Embryonic facial prominence (tissue), 1 donor: ENCODE measurements around the gene ZNF296.

ENCODE experiments used
- DNase-seq: peaks from one replicate; pipeline ENCODE4 v3.0.0-alpha.2; 2016; ENCODE audit errors: extremely low spot score

ZNF296 gene

GRCh38 chr19:45103508-45104319 lies 27.4 kb upstream of the ZNF296 start:
- DNase-seq = no peak

DNA sequence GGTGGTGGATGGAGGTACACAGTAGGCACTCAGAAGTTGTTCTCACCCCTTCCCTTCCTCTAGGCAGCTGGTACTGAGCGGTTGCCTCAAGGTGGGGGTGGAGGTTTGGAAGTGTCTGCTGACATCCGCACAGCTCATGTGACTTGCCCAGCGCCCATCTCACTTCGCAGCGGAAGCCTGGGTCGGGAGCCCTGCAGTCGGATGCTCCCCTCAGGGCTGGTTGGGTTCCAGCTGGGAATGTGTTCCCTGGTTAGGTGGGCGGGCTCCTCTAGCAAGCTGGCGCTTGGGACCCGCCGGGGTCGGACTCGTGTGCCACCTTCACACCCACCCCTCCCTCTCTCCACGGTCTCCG lies 26.9 kb upstream of the ZNF296 start:
- no peak for DNase-seq

DNA sequence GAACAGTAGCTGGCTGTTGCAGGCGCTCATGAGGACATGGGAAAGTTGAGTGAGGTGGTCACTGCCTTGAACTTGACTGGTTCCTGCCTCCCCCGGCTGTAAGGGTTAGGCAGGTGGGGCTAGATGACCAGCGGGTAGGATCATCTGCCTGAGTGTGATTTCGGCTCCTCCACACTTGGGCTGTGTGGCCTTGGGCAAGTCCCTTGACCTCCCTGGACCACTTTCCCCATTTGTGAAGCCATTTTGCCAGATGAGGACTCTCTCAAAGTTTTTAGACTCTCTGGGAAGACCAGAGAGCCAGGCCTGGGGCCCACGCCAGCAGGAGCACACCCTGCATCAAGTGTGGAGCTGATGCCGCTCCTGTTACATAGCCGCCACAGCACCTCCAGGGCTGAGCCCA lies 26.2 kb upstream of the ZNF296 start:
- DNase-seq = no peak

DNA sequence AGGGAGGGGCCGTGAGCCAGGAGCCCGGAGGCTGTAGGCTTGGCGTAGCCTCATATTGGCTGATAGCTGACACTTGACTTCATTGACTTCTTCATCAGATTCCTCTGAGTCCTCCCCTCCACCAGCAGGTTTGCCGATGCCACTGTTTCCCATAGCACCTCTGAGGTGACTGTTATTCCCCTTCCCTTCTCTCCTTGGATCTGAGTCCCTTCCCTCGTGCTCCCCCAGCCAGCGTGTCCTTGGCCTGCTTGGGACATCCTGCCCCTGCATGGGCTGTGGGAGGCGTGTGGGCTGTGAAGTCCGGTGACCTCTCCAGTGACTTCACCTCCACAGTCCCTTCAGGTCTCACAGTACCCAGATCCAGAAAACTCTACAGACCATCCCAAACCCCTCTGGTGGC lies 25.5 kb upstream of the ZNF296 start:
- DNase-seq = no peak

GRCh38 chr19:45100846-45101252 lies 24.6 kb upstream of the ZNF296 start:
- DNase-seq = no peak

DNA sequence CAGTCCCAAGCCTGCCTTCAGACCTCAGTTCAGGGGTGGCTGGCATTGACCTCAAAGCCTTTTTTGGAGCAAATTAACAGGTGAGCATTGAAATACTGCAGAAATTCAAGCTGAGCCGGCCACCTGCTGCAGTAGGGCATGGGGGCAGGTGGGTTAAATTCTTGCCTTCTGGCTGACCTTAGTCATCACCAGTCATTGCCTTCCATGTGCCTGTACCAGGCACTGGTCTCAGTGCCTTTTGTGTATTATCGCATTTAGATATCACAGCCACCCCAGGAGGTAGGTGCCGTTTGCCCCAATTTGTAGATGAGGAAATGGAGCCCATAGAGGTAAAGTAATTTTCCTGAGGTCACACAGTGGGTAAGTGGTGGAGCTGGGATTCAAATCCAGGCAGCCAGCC lies 23.9 kb upstream of the ZNF296 start:
- no peak for DNase-seq

DNA sequence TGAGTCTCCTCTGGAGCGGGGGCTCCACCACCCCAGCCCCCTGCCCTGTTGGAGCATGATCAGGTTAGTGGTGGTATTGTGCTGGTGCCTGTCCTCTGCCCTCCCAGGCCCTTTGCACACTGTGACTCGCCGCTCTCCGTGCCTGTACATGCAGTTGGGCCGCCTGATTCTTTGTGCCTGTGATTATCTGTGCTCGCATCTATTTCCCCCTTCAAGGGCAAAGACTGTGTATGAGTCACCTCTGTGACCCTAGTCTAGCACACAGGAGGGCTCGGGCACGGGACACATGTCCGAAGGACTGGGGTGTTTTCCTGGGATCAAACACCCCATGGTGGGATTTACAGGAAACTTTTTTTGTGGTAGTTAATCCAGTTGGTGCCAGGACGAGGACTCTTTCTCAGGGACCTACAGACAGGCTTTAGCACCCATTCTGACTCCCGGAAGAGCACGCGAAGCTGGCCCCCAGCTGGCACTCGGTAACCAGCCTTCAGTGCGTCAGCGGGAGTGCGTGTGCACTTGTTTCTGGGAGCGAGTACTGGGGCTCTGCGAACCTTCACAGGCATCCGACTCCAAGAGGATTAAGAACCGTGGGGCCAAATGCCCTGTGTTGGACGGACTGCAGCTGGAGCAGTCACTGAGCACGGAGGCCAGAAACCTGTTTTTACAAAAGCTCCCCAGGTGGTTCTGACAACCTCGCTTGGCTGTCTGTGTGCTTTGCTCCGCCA lies 23.4 kb upstream of the ZNF296 start:
- DNase-seq = no peak

DNA sequence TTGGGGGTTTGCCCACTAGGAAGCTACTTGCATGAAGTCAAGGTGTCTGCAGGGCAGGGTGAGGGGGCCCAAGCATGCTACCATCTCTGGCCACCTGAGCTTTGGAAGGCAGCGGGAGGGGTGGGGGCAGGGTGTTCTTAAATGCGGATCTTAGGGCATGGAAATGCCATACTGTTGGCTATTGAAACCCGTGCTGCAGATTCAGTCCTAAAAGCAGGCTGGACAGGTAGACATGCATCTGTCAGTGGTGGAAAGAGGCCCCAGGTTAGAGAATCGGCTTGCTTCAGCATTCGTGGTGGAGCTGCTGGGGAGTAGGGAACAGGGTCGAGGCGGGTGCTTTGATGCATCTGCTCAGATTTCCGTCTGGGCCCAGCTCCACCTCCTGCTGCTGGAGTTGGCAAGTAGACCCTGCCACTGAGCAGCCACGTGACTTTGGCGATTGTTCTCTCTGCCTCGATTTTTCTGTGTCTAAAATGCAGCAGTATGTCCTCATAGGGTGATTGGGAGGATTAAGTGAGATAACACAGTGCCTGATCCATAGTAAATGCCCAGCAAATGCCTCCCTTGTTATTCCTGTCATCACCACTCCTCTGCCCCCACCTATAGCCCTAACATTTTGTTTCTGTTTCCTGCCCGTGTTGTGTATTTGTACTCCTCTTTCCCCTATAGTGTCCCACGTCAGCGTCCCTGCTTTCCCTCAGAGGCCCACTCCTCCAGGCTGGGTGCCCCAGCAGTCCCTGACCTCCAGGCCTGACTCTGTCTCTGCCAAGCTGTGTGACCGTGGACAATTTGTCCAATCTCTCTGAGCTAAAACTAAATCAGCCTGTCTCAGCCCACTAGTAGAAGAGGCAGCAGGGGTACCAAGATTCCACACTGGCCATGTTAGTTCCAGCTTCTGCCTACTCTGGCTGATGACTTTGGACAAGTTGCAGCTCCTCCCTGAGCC lies 22.5 kb upstream of the ZNF296 start:
- no peak for DNase-seq

DNA sequence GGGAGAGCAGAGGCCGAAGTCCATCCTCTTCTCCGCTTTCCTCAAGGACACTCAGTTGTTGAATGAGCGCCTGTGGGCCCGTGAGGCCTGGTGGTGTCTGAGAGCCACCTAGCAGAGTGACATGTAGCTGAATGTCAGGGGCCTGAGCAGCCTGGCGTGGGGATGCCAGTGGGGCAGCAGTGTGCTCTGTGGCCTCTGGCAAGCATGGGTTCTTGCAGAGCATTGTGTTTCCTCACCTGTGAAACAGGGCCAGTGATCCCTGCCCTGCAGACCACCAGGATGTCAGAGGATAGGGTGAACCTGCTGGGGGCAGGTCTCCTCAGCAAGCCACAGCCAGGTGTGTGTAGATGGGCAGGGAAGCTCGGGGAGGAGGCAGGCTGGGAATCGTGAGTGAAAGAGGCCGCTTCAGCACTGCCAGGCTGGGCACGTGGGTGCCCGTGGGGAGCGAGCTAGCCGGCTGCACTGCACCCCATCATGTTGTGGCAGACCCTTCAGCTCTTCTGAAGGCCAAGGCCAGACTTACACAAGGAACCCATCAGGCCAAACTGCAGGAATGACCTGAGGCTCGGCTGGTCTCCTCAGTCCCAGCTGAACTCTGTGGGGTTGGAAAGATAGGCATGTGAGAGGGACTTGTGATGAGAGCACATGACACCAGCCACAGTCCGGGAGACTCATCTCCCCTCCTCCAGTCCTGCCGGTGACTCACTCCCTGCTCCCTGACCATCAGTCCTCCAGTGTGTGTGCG lies 21.7 kb upstream of the ZNF296 start:
- DNase-seq = no peak

DNA sequence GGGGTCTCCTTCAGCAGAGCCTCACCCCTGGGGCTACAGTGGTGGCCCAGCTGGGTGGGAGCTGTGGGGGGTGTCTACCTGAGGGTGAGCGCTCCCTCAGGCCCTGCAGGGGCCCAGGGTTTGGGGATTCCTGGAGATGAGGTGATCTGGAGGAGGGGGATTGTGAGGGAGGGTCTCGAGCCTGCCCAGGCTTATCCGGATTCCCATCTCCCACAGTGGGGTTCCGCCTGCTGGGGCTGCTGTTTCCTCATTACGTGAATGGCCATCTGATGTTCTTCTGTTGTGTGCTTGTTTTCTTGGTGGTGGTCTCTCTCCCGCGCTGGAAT lies 21.1 kb upstream of the ZNF296 start:
- DNase-seq = no peak

GRCh38 chr19:45096700-45097099 lies 20.4 kb upstream of the ZNF296 start:
- DNase-seq = no peak

DNA sequence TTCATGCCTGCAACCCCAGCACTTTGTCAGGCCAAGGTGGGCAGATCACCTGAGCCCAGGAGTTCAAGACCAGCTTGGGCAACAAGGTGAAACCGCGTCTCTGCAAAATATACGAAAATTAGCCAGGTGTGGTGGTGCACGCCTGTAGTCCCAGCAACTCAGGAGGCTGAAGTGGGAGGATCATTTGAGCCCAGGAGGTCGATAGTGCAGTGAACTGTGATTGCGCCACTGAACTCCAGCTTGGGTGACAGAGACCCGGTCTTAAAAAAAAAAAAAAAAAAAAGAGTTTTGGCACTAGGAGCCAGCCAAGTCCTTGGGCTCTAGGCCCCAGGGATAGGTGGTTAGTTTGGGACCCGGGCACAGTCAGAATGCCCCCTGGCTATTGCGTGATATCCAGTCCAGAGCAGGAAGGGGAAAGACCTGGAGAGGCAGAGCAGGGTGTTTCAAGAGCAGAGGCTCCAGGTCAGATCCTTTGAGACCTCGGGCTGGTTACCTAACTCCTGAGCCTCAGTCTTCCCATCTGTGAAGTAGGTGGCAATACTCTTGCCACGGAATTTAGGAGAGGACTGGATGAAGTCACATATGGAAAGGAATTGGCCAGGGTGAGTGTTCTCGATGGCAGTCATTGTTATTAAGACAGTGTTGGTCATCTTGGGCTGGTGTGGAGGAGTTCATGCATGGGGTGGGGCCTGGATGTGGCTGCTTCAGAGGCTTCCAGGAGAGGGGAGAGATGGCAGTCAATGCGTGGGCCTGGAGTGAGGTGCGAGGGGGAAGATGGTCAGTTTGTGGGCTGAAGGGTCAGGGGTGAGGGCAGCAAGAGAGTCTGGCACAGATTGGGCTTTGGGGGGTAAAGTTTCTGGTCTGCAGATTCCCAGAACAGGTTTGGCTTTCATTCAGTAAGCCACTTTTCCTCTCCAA lies 19.5 kb upstream of the ZNF296 start:
- no peak for DNase-seq

GRCh38 chr19:45094707-45095106 lies 18.4 kb upstream of the ZNF296 start:
- DNase-seq = no peak

DNA sequence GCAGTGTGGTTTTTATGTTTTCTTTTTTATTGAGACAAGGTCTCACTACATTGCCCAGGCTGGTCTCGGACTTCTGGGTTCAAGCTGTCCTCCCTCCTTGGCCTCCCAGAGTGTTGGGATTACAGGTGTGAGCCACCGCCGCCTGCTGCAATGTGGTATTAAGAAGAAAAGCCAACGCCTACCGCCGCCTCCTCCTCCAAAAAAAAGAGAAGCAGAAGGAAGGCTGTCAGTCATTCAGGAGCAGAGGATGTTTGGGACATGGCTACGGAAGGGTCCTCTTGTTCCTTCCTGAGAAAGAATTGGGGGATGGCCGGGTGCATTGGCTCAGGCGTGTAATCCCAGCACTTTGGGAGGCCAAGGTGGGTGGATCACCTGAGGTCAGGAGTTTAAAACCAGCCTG lies 17.9 kb upstream of the ZNF296 start:
- no peak for DNase-seq

DNA sequence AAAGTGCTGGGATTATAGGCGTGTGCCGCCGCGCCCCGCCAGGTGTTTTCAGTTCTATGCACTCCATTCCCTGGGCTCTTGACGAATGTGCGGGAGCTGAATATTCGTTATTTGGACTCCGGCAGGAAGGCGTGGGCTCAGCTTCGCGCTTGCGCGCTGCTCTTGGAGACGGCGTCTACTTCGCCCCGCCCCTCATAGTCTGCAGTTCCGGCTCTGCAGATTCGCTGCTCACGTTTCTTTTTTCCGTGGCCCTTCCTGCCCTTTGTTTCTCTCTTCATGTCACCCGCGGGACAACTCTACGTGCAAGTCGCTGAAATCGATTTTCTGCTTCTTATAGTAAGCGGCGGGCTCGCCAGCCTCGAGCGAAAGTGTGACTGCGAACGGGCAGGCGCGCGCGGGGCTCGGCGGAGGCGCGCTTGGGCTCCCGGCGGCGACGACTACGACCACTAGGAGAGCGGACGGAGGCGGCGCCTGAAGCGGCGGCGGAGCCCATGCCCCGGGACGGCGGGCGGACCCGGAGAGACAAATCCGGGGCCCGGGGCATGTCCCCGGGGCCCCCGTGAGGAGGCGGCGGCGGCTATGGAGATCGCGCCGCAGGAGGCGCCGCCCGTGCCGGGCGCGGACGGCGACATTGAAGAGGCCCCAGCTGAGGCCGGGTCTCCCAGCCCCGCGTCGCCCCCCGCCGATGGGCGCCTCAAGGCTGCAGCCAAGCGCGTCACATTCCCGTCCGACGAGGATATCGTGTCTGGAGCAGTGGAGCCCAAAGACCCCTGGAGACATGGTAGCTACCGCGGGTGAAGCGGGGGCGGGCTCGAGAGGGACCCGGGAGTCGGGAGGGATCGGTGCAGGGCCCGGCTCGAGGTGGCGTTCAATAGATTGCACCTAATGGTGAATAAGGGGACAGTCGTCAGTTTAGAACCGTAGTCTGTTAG lies 16.7 kb upstream of the ZNF296 start, which contains the start of gene PPP1R37:
TSS of gene PPP1R37 (plus strand) at position 433 of the 932 bp plus-strand sequence. CDS start at position 580, 147 bp downstream.
- DNase-seq = peak; percentile 96

DNA sequence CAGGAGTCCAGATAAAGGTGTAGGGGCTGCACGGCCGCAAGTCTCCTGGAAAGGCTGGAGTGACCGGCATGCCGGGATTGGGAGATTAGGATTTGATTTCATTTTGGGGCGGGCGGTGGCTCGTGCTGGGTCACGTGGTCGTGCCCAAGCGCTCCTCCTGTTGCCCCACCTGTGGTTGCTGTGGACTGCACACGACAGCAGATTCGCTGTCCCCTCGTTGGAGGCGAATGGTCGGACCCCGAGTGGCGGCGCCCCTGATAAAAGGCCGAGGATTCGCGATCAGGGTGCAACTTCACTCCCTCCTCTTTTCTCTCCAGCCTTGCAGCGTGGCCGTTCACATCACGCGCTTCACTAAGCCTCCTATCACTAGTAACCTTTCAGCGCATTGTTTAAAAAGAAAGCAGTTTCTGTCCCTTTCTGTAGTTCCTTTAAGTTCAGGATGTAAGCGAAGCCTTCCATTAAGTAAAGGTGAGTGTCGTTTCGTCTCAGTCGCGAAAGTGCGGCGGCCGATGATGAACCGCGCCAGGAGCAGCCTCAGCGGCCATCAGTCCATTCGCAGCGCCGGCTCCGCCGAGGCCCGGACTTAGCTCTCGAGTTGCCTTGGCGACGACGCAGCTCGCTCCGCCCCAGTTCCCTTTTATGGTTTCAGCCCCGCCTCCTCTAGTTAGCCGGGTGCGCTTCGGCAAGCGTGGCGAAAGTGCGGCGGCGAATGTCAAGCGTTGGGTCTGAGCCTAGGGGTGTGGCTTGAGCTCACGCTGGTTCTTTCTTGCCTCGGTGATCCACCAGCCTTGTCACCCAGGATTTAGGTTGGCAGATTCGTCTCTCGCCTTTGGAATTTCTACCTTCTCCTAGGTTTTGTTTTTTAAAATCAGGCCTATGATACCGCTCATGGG lies 15.0 kb upstream of the ZNF296 start:
- DNase-seq = peak; percentile 95

DNA sequence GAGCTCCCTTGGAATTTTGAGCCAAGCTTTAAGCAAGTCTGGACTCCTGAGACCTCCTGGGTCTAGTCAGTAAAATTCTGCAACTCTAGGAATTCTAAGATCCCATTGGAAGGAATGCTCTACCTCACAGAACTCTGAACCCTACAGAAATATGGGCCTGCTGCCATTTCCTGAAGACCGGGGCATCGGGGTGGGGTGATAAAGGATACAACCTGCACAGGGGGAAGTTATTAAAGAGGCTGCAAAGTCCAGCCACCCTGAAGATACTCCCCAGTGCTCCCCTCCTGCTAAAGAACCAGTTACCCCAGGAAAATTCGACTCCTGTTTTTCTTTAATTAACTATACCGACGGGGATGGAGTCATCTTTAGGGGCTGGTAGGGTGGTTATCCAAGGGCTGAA lies 14.3 kb upstream of the ZNF296 start:
- no peak for DNase-seq

- DNase-seq = no peak
Measured at GRCh38 chr19:45090034-45090433, 13.8 kb upstream of the ZNF296 start.
